Thyroid gland (tissue), 4 donors: ENCODE data around the gene TSPO.

Experiments
- CTCF ChIP-seq, 6 experiments: fragments of 200-600 bp in 3 of 6; fragments of 450-650 bp in 3 of 6; sonication (generic) in 3 of 6; IDR thresholded peaks; one replicate each; pipeline ENCODE4 v1.5.1; 2016 to 2019; ENCODE audit warnings: antibody characterized with exemption in 6 of 6, mild to moderate bottlenecking in 2 of 6, inconsistent platforms in 1 of 6, moderate library complexity in 1 of 6
- POLR2A ChIP-seq, 2 donors: fragments of 450-650 bp; IDR thresholded peaks; one replicate each; pipeline ENCODE4 v1.6.1; 2017; ENCODE audit warnings: antibody characterized with exemption in 2 of 2, mild to moderate bottlenecking in 2 of 2, moderate library complexity in 1 of 2

- TF ChIP-seq CTCF (IDR thresholded peaks at IDR 0.05) (no peak), POLR2A (IDR thresholded peaks at IDR 0.05) (no peak)
Measured at GRCh38 chr22:43134553-43134952, 16.8 kb upstream of the TSPO start.
